ENCODE results near the gene SLBP.

SLBP gene

GRCh38 chr4:1712216-1713002 is at the start of gene SLBP:
Gene SLBP, minus strand, starts transcription at chr4:1712319. Its CDS starts 131 bp downstream, at chr4:1712188.
- no peak for FAIRE-seq

- FAIRE-seq = no peak
Observed at GRCh38 chr4:1761130-1761689, 49.1 kb upstream of the SLBP start.

GRCh38 chr4:1760521-1761071 is 48.5 kb upstream of the SLBP start:
- FAIRE-seq = no peak

- FAIRE-seq = no peak
Observed at GRCh38 chr4:1759818-1760223, 47.7 kb upstream of the SLBP start.

- no peak for FAIRE-seq
Observed at GRCh38 chr4:1759170-1759817, 47.2 kb upstream of the SLBP start.

- FAIRE-seq = no peak
Observed at GRCh38 chr4:1758306-1759121, 46.4 kb upstream of the SLBP start.

GRCh38 chr4:1757836-1758235 is 45.7 kb upstream of the SLBP start:
- FAIRE-seq = no peak

- no peak for FAIRE-seq
Observed at GRCh38 chr4:1756893-1757779, 45.0 kb upstream of the SLBP start.

GRCh38 chr4:1756079-1756478 is 44.0 kb upstream of the SLBP start:
- no peak for FAIRE-seq

- FAIRE-seq = no peak
Observed at GRCh38 chr4:1755297-1755696, 43.2 kb upstream of the SLBP start.

- no peak for FAIRE-seq
Observed at GRCh38 chr4:1754336-1754735, 42.2 kb upstream of the SLBP start.

GRCh38 chr4:1753697-1754311 is 41.7 kb upstream of the SLBP start:
- no peak for FAIRE-seq

GRCh38 chr4:1753294-1753696 is 41.2 kb upstream of the SLBP start:
- FAIRE-seq = no peak

GRCh38 chr4:1752284-1753041 is 40.3 kb upstream of the SLBP start:
- no peak for FAIRE-seq

- FAIRE-seq = no peak
Observed at GRCh38 chr4:1751919-1752283, 39.8 kb upstream of the SLBP start.

GRCh38 chr4:1751155-1751918 is 39.2 kb upstream of the SLBP start:
- no peak for FAIRE-seq

GRCh38 chr4:1750381-1751154 is 38.4 kb upstream of the SLBP start:
- FAIRE-seq = no peak

- FAIRE-seq = no peak
Observed at GRCh38 chr4:1749826-1750225, 37.7 kb upstream of the SLBP start.

- FAIRE-seq = no peak
Observed at GRCh38 chr4:1749370-1749769, 37.3 kb upstream of the SLBP start.

Measured in endometrium (tissue), 2 donors.